Measurements from ENCODE around the gene HOXD9. TPM values are rescaled to one million over a fixed set of nuclear protein-coding genes. Genes with fewer than 3 reads are reported as not detected.

HOXD9 gene
- polyA plus RNA-seq, 3 donors = not detected

- Histone ChIP-seq H2AFZ (ENCODE audit: insufficient read depth, low read depth, low read length, poor library complexity, severe bottlenecking) (no peak overlapping the region), H3K79me2 (ENCODE audit: insufficient read depth, low read length) (no peaks in the 10 kb centered on the region), H3K4me3 (replicated peaks in 1 of 3; ENCODE audit: low read depth in 2 of 3, low read length in 3 of 3) (no peak overlapping the region), H3K4me1 (ENCODE audit: control insufficient read depth in 1 of 2, insufficient read depth in 2 of 2, low read length in 2 of 2) (peaks cover 5 to 9% of the 10 kb centered on the region in 2 donors), H3K27me3 (ENCODE audit: control insufficient read depth in 2 of 2, insufficient read depth in 2 of 2, low read length in 2 of 2) (peaks cover 87 to 98% of the 10 kb centered on the region in 2 donors), H3K27ac (ENCODE audit: low read depth in 1 of 2, low read length in 2 of 2) (no peak overlapping the region), H3K9me3 (replicated peaks in 1 of 2; ENCODE audit: control insufficient read depth in 1 of 2, insufficient read depth in 1 of 2, low read length in 2 of 2) (peaks cover 13 to 70% of the 10 kb centered on the region in 2 donors), H3K36me3 (replicated peaks in 1 of 2; ENCODE audit: control insufficient read depth in 1 of 2, insufficient read depth in 2 of 2, low read length in 2 of 2) (no peaks in the 10 kb centered on the region), H3K4me2 (replicated peaks; ENCODE audit: extremely low read depth, low read length, poor library complexity, severe bottlenecking) (no peak overlapping the region), H4K20me1 (ENCODE audit: insufficient read depth, low read length) (no peaks in the 10 kb centered on the region), H3K9ac (ENCODE audit: insufficient read depth, low read length, poor library complexity, severe bottlenecking) (no peak overlapping the region)
- WGBS (ENCODE audit: insufficient coverage) = 8% methylated on average over 9 of the region's 11 CpGs
- peaks cover 93 to 99% (median 97%) of the 10 kb centered on the region in 3 donors for H3K27me3 Mint-ChIP-seq (ENCODE audit: low read depth in 3 of 3)
- intact Hi-C loops (cut with micrococcal nuclease) = no loop called here
- peak overlapping the region in 1 of 2 donors; percentile 85 for H3K4me3 Mint-ChIP-seq
- H3K36me3 Mint-ChIP-seq = peaks cover 2 to 9% of the 10 kb centered on the region in 2 donors
- H3K9me3 Mint-ChIP-seq = peaks cover 4 to 45% (median 29%) of the 10 kb centered on the region in 7 donors
- DNase-seq = no peak
- H3K4me1 Mint-ChIP-seq = peaks cover 12% of the 10 kb centered on the region
- TF ChIP-seq CTCF (IDR thresholded peaks at IDR 0.05) = no peak
- H3K27ac Mint-ChIP-seq = no peak overlapping the region
Measured at GRCh38 chr2:176117823-176118371, 4.6 kb upstream of the HOXD9 start.

- peak in 2 of 3 donors; percentile 17 to 28 for DNase-seq
- Mint-ChIP-seq H3K27me3 (ENCODE audit: low read depth in 3 of 3) (peaks cover 91 to 99% (median 95%) of the 10 kb centered on the region in 3 donors), H3K4me1 (peaks cover 15% of the 10 kb centered on the region), H3K36me3 (peaks cover 2 to 9% of the 10 kb centered on the region in 2 donors), H3K27ac (no peak overlapping the region), H3K9me3 (peaks cover 4 to 46% (median 29%) of the 10 kb centered on the region in 7 donors), H3K4me3 (peak overlapping the region in 1 of 2 donors; percentile 85)
- intact Hi-C loops (cut with micrococcal nuclease) = no loop called here
- Histone ChIP-seq H3K79me2 (ENCODE audit: insufficient read depth, low read length) (no peaks in the 10 kb centered on the region), H3K9ac (ENCODE audit: insufficient read depth, low read length, poor library complexity, severe bottlenecking) (no peak overlapping the region), H3K9me3 (replicated peaks in 1 of 2; ENCODE audit: control insufficient read depth in 1 of 2, insufficient read depth in 1 of 2, low read length in 2 of 2) (peaks cover 13 to 72% of the 10 kb centered on the region in 2 donors), H3K4me2 (replicated peaks; ENCODE audit: extremely low read depth, low read length, poor library complexity, severe bottlenecking) (peak overlapping the region; percentile 28), H3K36me3 (replicated peaks in 1 of 2; ENCODE audit: control insufficient read depth in 1 of 2, insufficient read depth in 2 of 2, low read length in 2 of 2) (no peaks in the 10 kb centered on the region), H2AFZ (ENCODE audit: insufficient read depth, low read depth, low read length, poor library complexity, severe bottlenecking) (no peak overlapping the region), H3K4me3 (replicated peaks in 1 of 3; ENCODE audit: low read depth in 2 of 3, low read length in 3 of 3) (no peak overlapping the region), H3K4me1 (ENCODE audit: control insufficient read depth in 1 of 2, insufficient read depth in 2 of 2, low read length in 2 of 2) (peaks cover 5 to 12% of the 10 kb centered on the region in 2 donors), H4K20me1 (ENCODE audit: insufficient read depth, low read length) (no peaks in the 10 kb centered on the region), H3K27ac (ENCODE audit: low read depth in 1 of 2, low read length in 2 of 2) (no peak overlapping the region), H3K27me3 (ENCODE audit: control insufficient read depth in 2 of 2, insufficient read depth in 2 of 2, low read length in 2 of 2) (peaks cover 85 to 97% of the 10 kb centered on the region in 2 donors)
- peak; percentile 61 for TF ChIP-seq CTCF (IDR thresholded peaks at IDR 0.05)
- WGBS (ENCODE audit: insufficient coverage) = 4% methylated on average over 18 of the region's 24 CpGs
Measured at GRCh38 chr2:176118601-176119339, 3.7 kb upstream of the HOXD9 start.

Data from CD14-positive monocyte (primary cell).